Mononuclear cell (primary cell): Measurements from ENCODE around the gene UBE2D2. TPM values are rescaled to one million over a fixed set of nuclear protein-coding genes. Genes with fewer than 3 reads are reported as not detected.

ENCODE experiments used
- H3K27me3 ChIP-seq: 2 replicates; pipeline ENCODE4 v1.6.0; 2011; ENCODE audit warnings: low read length, control low read depth; ENCODE audit not compliant: insufficient read depth
- H3K4me1 ChIP-seq: 2 replicates; pipeline ENCODE4 v1.5.1; 2011; ENCODE audit warnings: mild to moderate bottlenecking, low read length, control low read depth; ENCODE audit not compliant: insufficient read depth
- H3K4me3 ChIP-seq: 2 replicates; pipeline ENCODE4 v1.5.1; 2011; ENCODE audit warnings: mild to moderate bottlenecking, low read length, moderate library complexity
- H3K9me3 ChIP-seq: 2 replicates; pipeline ENCODE4 v1.5.1; 2011; ENCODE audit warnings: low read depth, mild to moderate bottlenecking, control low read depth, low read length
- total RNA-seq: library from RNA; depleted of rRNA; stranded (reverse); fragments of >200 nt; gene quantifications from one replicate; pipeline ENCODE4 v1.2.3, GENCODE V29; 2012

Gene UBE2D2
- total RNA-seq, 1 donor = 81.5 TPM

- no peaks in the 10 kb centered on the region for H3K27me3 ChIP-seq
- H3K4me3 ChIP-seq = no peak overlapping the region
- H3K9me3 ChIP-seq = no peaks in the 10 kb centered on the region
- H3K4me1 ChIP-seq = peaks cover 74% of the 10 kb centered on the region
Measured at GRCh38 chr5:139671096-139671841, 110.1 kb downstream of the UBE2D2 start.

- H3K27me3 ChIP-seq = no peaks in the 10 kb centered on the region
- H3K9me3 ChIP-seq = no peaks in the 10 kb centered on the region
- H3K4me1 ChIP-seq = peaks cover 36% of the 10 kb centered on the region
- no peak overlapping the region for H3K4me3 ChIP-seq
Measured at GRCh38 chr5:139675213-139675612, 114.1 kb downstream of the UBE2D2 start.

- Histone ChIP-seq H3K4me3 (no peak overlapping the region), H3K4me1 (peaks cover 30% of the 10 kb centered on the region), H3K27me3 (no peaks in the 10 kb centered on the region), H3K9me3 (no peaks in the 10 kb centered on the region)
Measured at GRCh38 chr5:139675825-139676224, 114.7 kb downstream of the UBE2D2 start.

- Histone ChIP-seq H3K27me3 (no peaks in the 10 kb centered on the region), H3K4me1 (peaks cover 24% of the 10 kb centered on the region), H3K4me3 (no peak overlapping the region)
Measured at GRCh38 chr5:139676406-139676805, 115.3 kb downstream of the UBE2D2 start.

GRCh38 chr5:139676951-139677735 is 116.0 kb downstream of the UBE2D2 start:
- Histone ChIP-seq H3K9me3 (no peaks in the 10 kb centered on the region), H3K4me3 (no peak overlapping the region), H3K27me3 (no peaks in the 10 kb centered on the region), H3K4me1 (peaks cover 17% of the 10 kb centered on the region)

More at GRCh38 chr5:139676406-139676805, 115.3 kb downstream of the UBE2D2 start:
- H3K9me3 ChIP-seq = no peaks in the 10 kb centered on the region

Other genes starting within 250 kb of the UBE2D2 start
- 129 TPM for gene PAIP2, start 219.5 kb upstream of the UBE2D2 start, total RNA-seq
- gene SLC23A1, start 178.0 kb upstream of the UBE2D2 start, total RNA-seq = not detected
- gene MZB1, start 171.4 kb upstream of the UBE2D2 start, total RNA-seq = 2.9 TPM
- 0.21 TPM for gene PROB1, start 166.2 kb upstream of the UBE2D2 start, total RNA-seq
- gene SPATA24, start 157.2 kb upstream of the UBE2D2 start, total RNA-seq = 1.3 TPM
- gene DNAJC18, start 121.8 kb upstream of the UBE2D2 start, total RNA-seq = 2.2 TPM
- gene ECSCR, start 98.6 kb upstream of the UBE2D2 start, total RNA-seq = not detected
- gene SMIM33, start 90.3 kb upstream of the UBE2D2 start, total RNA-seq = not detected
- gene STING1, start 78.6 kb upstream of the UBE2D2 start, total RNA-seq = 38.4 TPM
- gene CXXC5, start 87.0 kb downstream of the UBE2D2 start, total RNA-seq = 82.8 TPM
- 0.10 TPM for gene PSD2, start 234.5 kb downstream of the UBE2D2 start, total RNA-seq